Peyer's patch (tissue), 4 donors: Measurements from ENCODE around the gene TIMM10B. TPM values are rescaled to one million over a fixed set of nuclear protein-coding genes. Genes with fewer than 3 reads are reported as not detected.
A peak's percentile ranks its signal among the peaks of the same experiment; 100 is the strongest.

ENCODE experiments used
- DNase-seq, 3 donors: peaks; one replicate each; pipeline ENCODE4 v3.0.0-alpha.2; 2017 to 2019
- H3K27ac ChIP-seq, 4 donors: fragments of 200-600 bp; sonication (generic); one replicate each; pipeline ENCODE4 v1.5.1; 2016 to 2019
- H3K27me3 ChIP-seq, 2 donors: fragments of 200-600 bp; sonication (generic); one replicate each; pipeline ENCODE4 v1.5.1; 2019
- H3K36me3 ChIP-seq, 3 donors: fragments of 200-600 bp; sonication (generic); one replicate each; pipeline ENCODE4 v1.5.1; 2016 to 2019
- H3K4me1 ChIP-seq, 4 donors: fragments of 200-600 bp; sonication (generic); one replicate each; pipeline ENCODE4 v1.5.1; 2016 to 2019
- H3K4me3 ChIP-seq, 4 donors: fragments of 200-600 bp; sonication (generic); 1 replicate in 3 of 4; 2 replicates in 1 of 4; pipeline ENCODE4 v1.5.1; 2016 to 2019; ENCODE audit warnings: mild to moderate bottlenecking in 1 of 4
- H3K9me3 ChIP-seq, 4 donors: fragments of 200-600 bp; sonication (generic); one replicate each; pipeline ENCODE4 v1.5.1; 2016 to 2019; ENCODE audit warnings: mild to moderate bottlenecking in 1 of 4
- CTCF ChIP-seq, 6 experiments: fragments of 450-650 bp in 4 of 6; fragments of 200-600 bp in 2 of 6; sonication (generic) in 1 of 6; IDR thresholded peaks; one replicate each; pipeline ENCODE4 v1.5.1; 2017 to 2019; ENCODE audit warnings: antibody characterized with exemption in 6 of 6, mild to moderate bottlenecking in 3 of 6, moderate library complexity in 1 of 6
- POLR2A ChIP-seq, 2 donors: fragments of 450-650 bp; IDR thresholded peaks; one replicate each; pipeline ENCODE4 v1.5.1; 2017; ENCODE audit warnings: antibody characterized with exemption in 2 of 2, mild to moderate bottlenecking in 2 of 2, moderate library complexity in 2 of 2
- total RNA-seq, 4 donors: library from RNA; depleted of rRNA; stranded (reverse); fragments of >200 nt; gene quantifications; one replicate each; pipeline ENCODE4 v1.1.0, GENCODE V29; 2016

TIMM10B gene
- total RNA-seq, 4 donors from 2014 or later, result 57.1 to 73.3 (median 66.6) TPM

GRCh38 chr11:6458352-6459098 is 22.8 kb upstream of the TIMM10B start:
- Histone ChIP-seq H3K36me3 (peaks cover 0 to 89% (median 0%) of the 10 kb centered on the region in 3 donors), H3K4me1 (no peaks in the 10 kb centered on the region), H3K9me3 (no peaks in the 10 kb centered on the region), H3K27me3 (no peaks in the 10 kb centered on the region), H3K4me3 (no peak overlapping the region), H3K27ac (peak overlapping the region in 1 of 4 donors; percentile 80)
- DNase-seq, result no peak
- TF ChIP-seq CTCF (IDR thresholded peaks at IDR 0.05), result no peak
- TF ChIP-seq POLR2A (IDR thresholded peaks at IDR 0.05), result no peak

- H3K4me1 ChIP-seq, result no peaks in the 10 kb centered on the region
- TF ChIP-seq CTCF (IDR thresholded peaks at IDR 0.05), result no peak
- TF ChIP-seq POLR2A (IDR thresholded peaks at IDR 0.05), result no peak
- no peak overlapping the region for H3K4me3 ChIP-seq
- DNase-seq, result peak in 1 of 3 donors; percentile 69
- peaks cover 0 to 90% (median 0%) of the 10 kb centered on the region in 3 donors for H3K36me3 ChIP-seq
- no peaks in the 10 kb centered on the region for H3K9me3 ChIP-seq
- H3K27me3 ChIP-seq, result no peaks in the 10 kb centered on the region
- H3K27ac ChIP-seq, result peak overlapping the region in 2 of 4 donors; percentile 64 to 80
Observed at GRCh38 chr11:6459099-6459450, 22.2 kb upstream of the TIMM10B start.

- Histone ChIP-seq H3K27me3 (no peaks in the 10 kb centered on the region), H3K36me3 (peaks cover 0 to 18% (median 0%) of the 10 kb centered on the region in 3 donors), H3K9me3 (no peaks in the 10 kb centered on the region), H3K4me1 (peaks cover 0 to 43% (median 7%) of the 10 kb centered on the region in 4 donors), H3K4me3 (peak overlapping the region in 2 of 4 donors; percentile 3 to 20), H3K27ac (peak overlapping the region in 3 of 4 donors; percentile 50 to 88 (median 83))
- TF ChIP-seq POLR2A (IDR thresholded peaks at IDR 0.05) (peak in 1 of 2 donors; percentile 48), CTCF (IDR thresholded peaks at IDR 0.05) (no peak)
- peak; percentile 44 to 89 (median 85) for DNase-seq
Observed at GRCh38 chr11:6468712-6469495, 12.4 kb upstream of the TIMM10B start.

GRCh38 chr11:6469599-6469998 is 11.7 kb upstream of the TIMM10B start:
- peaks cover 0 to 47% (median 7%) of the 10 kb centered on the region in 4 donors for H3K4me1 ChIP-seq
- peaks cover 0 to 12% (median 0%) of the 10 kb centered on the region in 3 donors for H3K36me3 ChIP-seq
- no peak for TF ChIP-seq POLR2A (IDR thresholded peaks at IDR 0.05)
- TF ChIP-seq CTCF (IDR thresholded peaks at IDR 0.05), result no peak
- peak overlapping the region in 2 of 4 donors; percentile 3 to 20 for H3K4me3 ChIP-seq
- H3K9me3 ChIP-seq, result no peaks in the 10 kb centered on the region
- peak in 1 of 3 donors; percentile 60 for DNase-seq
- peak overlapping the region in 3 of 4 donors; percentile 50 to 88 (median 83) for H3K27ac ChIP-seq
- H3K27me3 ChIP-seq, result no peaks in the 10 kb centered on the region

GRCh38 chr11:6472934-6473333 is 8.4 kb upstream of the TIMM10B start:
- Histone ChIP-seq H3K4me3 (peak overlapping the region; percentile 74 to 95 (median 84)), H3K27ac (peak overlapping the region; percentile 81 to 99 (median 94)), H3K27me3 (no peaks in the 10 kb centered on the region), H3K4me1 (peaks cover 0 to 53% (median 9%) of the 10 kb centered on the region in 4 donors), H3K36me3 (peaks cover 0 to 16% (median 0%) of the 10 kb centered on the region in 3 donors), H3K9me3 (no peaks in the 10 kb centered on the region)
- TF ChIP-seq POLR2A (IDR thresholded peaks at IDR 0.05), result no peak
- no peak for TF ChIP-seq CTCF (IDR thresholded peaks at IDR 0.05)
- DNase-seq, result no peak
